HCT116 (cell line): ENCODE measurements around the gene MLXIPL. TPM values are rescaled to one million over a fixed set of nuclear protein-coding genes. Genes with fewer than 3 reads are reported as not detected.

ENCODE experiments used
- ATAC-seq: fragments of 200-7000 bp; cut with Tn5 transposase; 2 replicates; pipeline ENCODE4 v1.9.1; 2020; ENCODE audit warnings: mild to moderate bottlenecking, moderate library complexity
- BruUV-seq: library from RNA; stranded (reverse); fragments of 400-500 nt; replicated peaks from 2 replicates; lab custom pipeline; 2021; lab: Mats Ljungman, UMichigan
- CTCF ChIA-PET: fragments of 300-600 bp; sonication (Branson Sonifier 250); formaldehyde crosslinking; loops from one replicate; lab custom pipeline; 2021; ENCODE audit warnings: antibody characterized with exemption; lab: Charles Lee
- POLR2A ChIA-PET: fragments of 300-600, 350-600 bp; sonication (Branson Sonifier 250); formaldehyde crosslinking; loops from one replicate; lab custom pipeline; 2021; ENCODE audit warnings: antibody characterized with exemption; lab: Charles Lee
- RAD21 ChIA-PET, 2 experiments: fragments of 300-600 bp; sonication (Branson Sonifier 250); formaldehyde crosslinking; loops; one replicate each; lab custom pipeline; 2023; ENCODE audit warnings: low total read pairs in 2 of 2; ENCODE audit not compliant: uncharacterized antibody in 2 of 2, unreplicated experiment in 2 of 2, low non-redundant PET in 1 of 2; lab: Charles Lee
- DNase-seq: peaks from one replicate; pipeline ENCODE4 v3.0.0-alpha.2; 2010; ENCODE audit warnings: low read depth, low spot score
- H2AFZ ChIP-seq: fragments of 200-600 bp; shearing (Covaris generic), sonication (generic); 2 replicates; pipeline ENCODE4 v1.6.1; 2017; ENCODE audit warnings: low read depth, mixed run types, mixed read lengths, antibody characterized with exemption, low read length; ENCODE audit not compliant: poor library complexity, severe bottlenecking
- H3K27ac ChIP-seq: 2 replicates; pipeline ENCODE4 v1.5.1; 2012; ENCODE audit warnings: low read depth, low read length
- H3K27me3 ChIP-seq: fragments of 200-600 bp; sonication (generic); 2 replicates; pipeline ENCODE4 v1.6.1; 2016; ENCODE audit warnings: mixed run types, low read length, mixed read lengths; ENCODE audit not compliant: insufficient read depth
- H3K36me3 ChIP-seq, 2 experiments: fragments of 200-500 bp in 1 of 2; fragments of 200-600 bp in 1 of 2; sonication (Bioruptor generic) in 1 of 2; sonication (generic) in 1 of 2; 2 replicates each; pipeline versions ENCODE4 v1.5.1 to v1.6.1; 2014 to 2016; ENCODE audit warnings: low read length in 2 of 2, inconsistent platforms in 1 of 2, mixed read lengths in 1 of 2, mixed run types in 1 of 2; ENCODE audit not compliant: insufficient read depth in 2 of 2, control insufficient read depth in 1 of 2
- H3K4me1 ChIP-seq, 2 experiments: fragments of 200-600 bp in 1 of 2; sonication (generic) in 1 of 2; 2 replicates each; pipeline versions ENCODE4 v1.5.1 to v1.6.1; 2012 to 2017; ENCODE audit warnings: low read length in 2 of 2, inconsistent platforms in 1 of 2, mild to moderate bottlenecking in 1 of 2, mixed read lengths in 1 of 2, mixed run types in 1 of 2, moderate library complexity in 1 of 2; ENCODE audit not compliant: insufficient read depth in 2 of 2, control insufficient read depth in 1 of 2
- H3K4me2 ChIP-seq: fragments of 200-600 bp; sonication (generic); 2 replicates; pipeline ENCODE4 v1.6.1; 2017; ENCODE audit warnings: mixed run types, low read length, mixed read lengths
- H3K4me3 ChIP-seq, 2 experiments: fragments of 200-600 bp in 1 of 2; sonication (generic) in 1 of 2; replicated peaks in 1 of 2; 2 replicates each; pipeline ENCODE4 v1.5.1; 2011 to 2016; ENCODE audit warnings: low read length in 2 of 2, control low read depth in 1 of 2, low read depth in 1 of 2, mild to moderate bottlenecking in 1 of 2, mixed read lengths in 1 of 2, mixed run types in 1 of 2
- H3K79me2 ChIP-seq: fragments of 200-600 bp; sonication (generic); 2 replicates; pipeline ENCODE4 v1.6.1; 2017; ENCODE audit warnings: mild to moderate bottlenecking, mixed run types, low read length, moderate library complexity, mixed read lengths; ENCODE audit not compliant: insufficient read depth
- H3K9ac ChIP-seq: fragments of 200-600 bp; sonication (generic); 2 replicates; pipeline ENCODE4 v1.6.1; 2016; ENCODE audit warnings: low read length, mixed read lengths
- H3K9me2 ChIP-seq: fragments of 200-600 bp; sonication (generic), shearing (Covaris generic); 2 replicates; pipeline ENCODE4 v1.6.1; 2017; ENCODE audit warnings: mixed run types, mild to moderate bottlenecking, moderate library complexity; ENCODE audit not compliant: insufficient read depth
- H3K9me3 ChIP-seq, 2 experiments: fragments of 200-500 bp in 1 of 2; fragments of 200-600 bp in 1 of 2; sonication (Bioruptor generic) in 1 of 2; sonication (generic) in 1 of 2; 2 replicates each; pipeline ENCODE4 v1.6.1; 2014 to 2017; ENCODE audit warnings: low read length in 2 of 2, mixed read lengths in 2 of 2, inconsistent platforms in 1 of 2, low read depth in 1 of 2, mild to moderate bottlenecking in 1 of 2, mixed run types in 1 of 2, moderate library complexity in 1 of 2; ENCODE audit not compliant: control insufficient read depth in 1 of 2, insufficient read depth in 1 of 2
- H4K20me1 ChIP-seq: fragments of 200-600 bp; sonication (generic), shearing (Covaris generic); 2 replicates; pipeline ENCODE4 v1.6.1; 2017; ENCODE audit warnings: mixed run types, mild to moderate bottlenecking, moderate library complexity; ENCODE audit not compliant: insufficient read depth
- CBX3 ChIP-seq: IDR thresholded peaks from 2 replicates; pipeline ENCODE4 v1.6.1; 2012; ENCODE audit warnings: low read depth
- CEBPB ChIP-seq: IDR thresholded peaks from 2 replicates; pipeline ENCODE4 v1.6.1; 2012; ENCODE audit warnings: low read depth
- EGR1 ChIP-seq: IDR thresholded peaks from 2 replicates; pipeline ENCODE4 v1.6.1; 2012; ENCODE audit warnings: low read depth
- ELF1 ChIP-seq: IDR thresholded peaks from 2 replicates; pipeline ENCODE4 v1.6.1; 2012; ENCODE audit warnings: low read depth, borderline replicate concordance
- EZH2 ChIP-seq: fragments of 200-600 bp; sonication (generic); IDR thresholded peaks from 2 replicates; pipeline ENCODE4 v1.6.1; 2017; ENCODE audit warnings: antibody characterized with exemption, mixed run types
- EZH2phosphoT487 ChIP-seq: fragments of 200-600 bp; IDR thresholded peaks from 2 replicates; pipeline ENCODE4 v1.6.1; 2018; ENCODE audit warnings: antibody characterized with exemption, borderline replicate concordance
- FOSL1 ChIP-seq: IDR thresholded peaks from 2 replicates; pipeline ENCODE4 v1.6.1; 2012; ENCODE audit warnings: low read depth
- JUND ChIP-seq: IDR thresholded peaks from 2 replicates; pipeline ENCODE4 v1.6.1; 2012
- POLR2AphosphoS5 ChIP-seq: IDR thresholded peaks from 2 replicates; pipeline ENCODE4 v1.6.1; 2011; ENCODE audit warnings: mild to moderate bottlenecking, low read depth, low read length, moderate library complexity
- RAD21 ChIP-seq: IDR thresholded peaks from 2 replicates; pipeline ENCODE4 v1.6.1; 2012; ENCODE audit warnings: low read depth, mild to moderate bottlenecking
- SIN3A ChIP-seq: IDR thresholded peaks from 2 replicates; pipeline ENCODE4 v1.6.1; 2012; ENCODE audit warnings: low read depth
- SP1 ChIP-seq: IDR thresholded peaks from 2 replicates; pipeline ENCODE4 v1.6.1; 2012; ENCODE audit warnings: low read depth
- TCF7L2 ChIP-seq: IDR thresholded peaks from 2 replicates; pipeline ENCODE4 v1.7.0; 2011; ENCODE audit warnings: borderline replicate concordance, inconsistent platforms; ENCODE audit not compliant: insufficient read depth, insufficient read length; ENCODE audit errors: extremely low read depth
- YY1 ChIP-seq: IDR thresholded peaks from 2 replicates; pipeline ENCODE4 v1.6.1; 2011; ENCODE audit warnings: low read length, low read depth, moderate library complexity, mild to moderate bottlenecking; ENCODE audit not compliant: insufficient replicate concordance; ENCODE audit errors: extremely low read depth
- ZNF274 ChIP-seq: fragments of 200-500 bp; sonication (Bioruptor generic); IDR thresholded peaks from 2 replicates; pipeline ENCODE4 v1.6.1; 2014; ENCODE audit warnings: mild to moderate bottlenecking, low read depth, low read length, inconsistent platforms
- intact Hi-C: fragments of 100-400 bp; cut with micrococcal nuclease; formaldehyde crosslinking; loops from 2 replicates; pipeline ENCODE4 v1.10.0; 2022
- total RNA-seq: library from RNA; stranded (reverse); gene quantifications from one replicate; pipeline ENCODE4 v1.2.1, GENCODE V29; 2021; ENCODE audit not compliant: unreplicated experiment
- TF ChIP-seq, protein P1 (sequence below): IDR thresholded peaks from 2 replicates; pipeline ENCODE4 v1.6.1; 2012
- TF ChIP-seq, protein P2 (sequence below), 3 experiments: fragments of 200-600 bp in 1 of 3; sonication (generic) in 1 of 3; IDR thresholded peaks in 2 of 3; conservative IDR thresholded peaks in 1 of 3; 2 replicates each; pipeline ENCODE4 v1.5.1; 2012 to 2017; ENCODE audit warnings: low read depth in 2 of 3, low read length in 2 of 3, antibody characterized with exemption in 1 of 3, borderline replicate concordance in 1 of 3, control low read depth in 1 of 3, mild to moderate bottlenecking in 1 of 3, mixed read lengths in 1 of 3, mixed run types in 1 of 3, moderate library complexity in 1 of 3; ENCODE audit not compliant: insufficient read depth in 1 of 3
- TF ChIP-seq, protein P3 (sequence below): IDR thresholded peaks from 2 replicates; pipeline ENCODE4 v1.6.1; 2012; ENCODE audit warnings: low read depth
- TF ChIP-seq, protein P4 (sequence below): IDR thresholded peaks from 2 replicates; pipeline ENCODE4 v1.6.1; 2011; ENCODE audit warnings: mild to moderate bottlenecking, low read length, moderate library complexity; ENCODE audit not compliant: insufficient replicate concordance; ENCODE audit errors: extremely low read depth

Gene MLXIPL
- total RNA-seq, 1 experiment from 2014 or later, result 79.4 TPM

DNA sequence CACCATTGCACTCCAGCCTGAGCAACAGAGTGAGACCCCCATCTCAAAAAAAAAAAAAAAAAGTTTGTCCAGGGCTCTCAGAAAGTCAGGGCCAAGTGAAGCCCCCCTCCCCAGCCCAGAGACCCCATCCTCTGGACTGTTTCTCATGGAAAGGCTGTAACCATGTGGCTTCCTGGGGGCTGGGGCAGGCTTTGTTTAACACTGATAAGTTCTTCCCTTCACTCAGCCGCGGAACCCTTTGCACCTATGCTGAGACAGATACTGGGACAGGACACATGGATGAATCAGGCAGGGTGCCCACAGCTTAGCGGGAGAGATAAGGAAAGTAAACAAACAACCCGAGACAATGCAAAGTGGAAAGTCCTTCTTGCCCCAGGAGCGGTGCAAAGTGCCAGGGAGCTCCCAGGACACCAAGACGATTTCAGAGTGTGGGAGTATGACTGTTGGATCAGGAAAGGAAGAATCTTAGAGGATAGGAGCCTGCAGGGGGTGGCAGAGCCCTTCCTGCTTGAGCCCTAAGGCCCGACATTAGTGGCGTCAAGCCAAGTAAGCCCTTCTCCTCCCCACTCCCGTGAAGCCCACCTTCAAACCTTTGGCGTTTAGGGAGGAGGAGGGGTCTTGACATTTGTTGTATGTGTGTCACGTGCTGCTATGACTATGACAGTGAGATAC is 11.6 kb downstream of the MLXIPL start:
- peak overlapping the region; percentile 27; the same call in 1 of the 2 replicates for H3K27ac ChIP-seq
- no peak overlapping the region for H3K4me2 ChIP-seq
- no peak overlapping the region for H2AFZ ChIP-seq
- ATAC-seq (peak; percentile 60), DNase-seq (no peak)
- no peaks in the 10 kb centered on the region for H3K9me2 ChIP-seq
- peaks cover 3% of the 10 kb centered on the region; the same call in 1 of the 2 replicates for H3K79me2 ChIP-seq
- POLR2A ChIA-PET, result interaction anchor here (1.3 kb wide), 1 partner anchor 238 kb away, joined by 3 read pairs; no protein-coding TSS in a partner anchor
- no peak overlapping the region for H3K4me3 ChIP-seq
- CTCF ChIA-PET, result interaction anchor here (1.4 kb wide), 1 partner anchor 122 kb away, joined by 6 read pairs; no protein-coding TSS in a partner anchor
- intact Hi-C loops, result no loop called here
- H4K20me1 ChIP-seq, result no peaks in the 10 kb centered on the region
- BruUV-seq, result no TSS peak
- peaks cover 28 to 33% of the 10 kb centered on the region in 2 experiments for H3K4me1 ChIP-seq
- H3K9ac ChIP-seq, result no peak overlapping the region
- H3K27me3 ChIP-seq, result no peaks in the 10 kb centered on the region
- RAD21 ChIA-PET, result no interaction called here
- H3K36me3 ChIP-seq, result peaks cover 4 to 10% of the 10 kb centered on the region in 2 experiments; a peak in 3 of 4 replicates
- H3K9me3 ChIP-seq, result no peaks in the 10 kb centered on the region
- TF ChIP-seq, protein P1, sequence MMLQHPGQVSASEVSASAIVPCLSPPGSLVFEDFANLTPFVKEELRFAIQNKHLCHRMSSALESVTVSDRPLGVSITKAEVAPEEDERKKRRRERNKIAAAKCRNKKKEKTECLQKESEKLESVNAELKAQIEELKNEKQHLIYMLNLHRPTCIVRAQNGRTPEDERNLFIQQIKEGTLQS, result no peak
- no peak for TF ChIP-seq FOSL1
- TF ChIP-seq CBX3, result 0 out of 2 replicates have a peak, but pooled peaks have one; percentile 12
- no peak for TF ChIP-seq SP1
- TF ChIP-seq CEBPB, result no peak
- TF ChIP-seq, protein P2, sequence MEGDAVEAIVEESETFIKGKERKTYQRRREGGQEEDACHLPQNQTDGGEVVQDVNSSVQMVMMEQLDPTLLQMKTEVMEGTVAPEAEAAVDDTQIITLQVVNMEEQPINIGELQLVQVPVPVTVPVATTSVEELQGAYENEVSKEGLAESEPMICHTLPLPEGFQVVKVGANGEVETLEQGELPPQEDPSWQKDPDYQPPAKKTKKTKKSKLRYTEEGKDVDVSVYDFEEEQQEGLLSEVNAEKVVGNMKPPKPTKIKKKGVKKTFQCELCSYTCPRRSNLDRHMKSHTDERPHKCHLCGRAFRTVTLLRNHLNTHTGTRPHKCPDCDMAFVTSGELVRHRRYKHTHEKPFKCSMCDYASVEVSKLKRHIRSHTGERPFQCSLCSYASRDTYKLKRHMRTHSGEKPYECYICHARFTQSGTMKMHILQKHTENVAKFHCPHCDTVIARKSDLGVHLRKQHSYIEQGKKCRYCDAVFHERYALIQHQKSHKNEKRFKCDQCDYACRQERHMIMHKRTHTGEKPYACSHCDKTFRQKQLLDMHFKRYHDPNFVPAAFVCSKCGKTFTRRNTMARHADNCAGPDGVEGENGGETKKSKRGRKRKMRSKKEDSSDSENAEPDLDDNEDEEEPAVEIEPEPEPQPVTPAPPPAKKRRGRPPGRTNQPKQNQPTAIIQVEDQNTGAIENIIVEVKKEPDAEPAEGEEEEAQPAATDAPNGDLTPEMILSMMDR (IDR thresholded peaks at IDR 0.05 in 2 of 3, conservative IDR thresholded peaks at IDR 0.05 in 1 of 3; ENCODE audit: borderline replicate concordance in 1 of 3, insufficient read depth in 1 of 3, low read depth in 2 of 3, low read length in 2 of 3), result peak; percentile 21 to 36 (median 29); a peak in 3 of 6 replicates
- no peak for TF ChIP-seq ELF1
- TF ChIP-seq SIN3A, result no peak
- TF ChIP-seq EZH2, result no peak
- TF ChIP-seq EZH2phosphoT487, result no peak
- TF ChIP-seq, protein P3, sequence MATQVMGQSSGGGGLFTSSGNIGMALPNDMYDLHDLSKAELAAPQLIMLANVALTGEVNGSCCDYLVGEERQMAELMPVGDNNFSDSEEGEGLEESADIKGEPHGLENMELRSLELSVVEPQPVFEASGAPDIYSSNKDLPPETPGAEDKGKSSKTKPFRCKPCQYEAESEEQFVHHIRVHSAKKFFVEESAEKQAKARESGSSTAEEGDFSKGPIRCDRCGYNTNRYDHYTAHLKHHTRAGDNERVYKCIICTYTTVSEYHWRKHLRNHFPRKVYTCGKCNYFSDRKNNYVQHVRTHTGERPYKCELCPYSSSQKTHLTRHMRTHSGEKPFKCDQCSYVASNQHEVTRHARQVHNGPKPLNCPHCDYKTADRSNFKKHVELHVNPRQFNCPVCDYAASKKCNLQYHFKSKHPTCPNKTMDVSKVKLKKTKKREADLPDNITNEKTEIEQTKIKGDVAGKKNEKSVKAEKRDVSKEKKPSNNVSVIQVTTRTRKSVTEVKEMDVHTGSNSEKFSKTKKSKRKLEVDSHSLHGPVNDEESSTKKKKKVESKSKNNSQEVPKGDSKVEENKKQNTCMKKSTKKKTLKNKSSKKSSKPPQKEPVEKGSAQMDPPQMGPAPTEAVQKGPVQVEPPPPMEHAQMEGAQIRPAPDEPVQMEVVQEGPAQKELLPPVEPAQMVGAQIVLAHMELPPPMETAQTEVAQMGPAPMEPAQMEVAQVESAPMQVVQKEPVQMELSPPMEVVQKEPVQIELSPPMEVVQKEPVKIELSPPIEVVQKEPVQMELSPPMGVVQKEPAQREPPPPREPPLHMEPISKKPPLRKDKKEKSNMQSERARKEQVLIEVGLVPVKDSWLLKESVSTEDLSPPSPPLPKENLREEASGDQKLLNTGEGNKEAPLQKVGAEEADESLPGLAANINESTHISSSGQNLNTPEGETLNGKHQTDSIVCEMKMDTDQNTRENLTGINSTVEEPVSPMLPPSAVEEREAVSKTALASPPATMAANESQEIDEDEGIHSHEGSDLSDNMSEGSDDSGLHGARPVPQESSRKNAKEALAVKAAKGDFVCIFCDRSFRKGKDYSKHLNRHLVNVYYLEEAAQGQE, result no peak
- TF ChIP-seq ZNF274, result no peak
- TF ChIP-seq, protein P4, sequence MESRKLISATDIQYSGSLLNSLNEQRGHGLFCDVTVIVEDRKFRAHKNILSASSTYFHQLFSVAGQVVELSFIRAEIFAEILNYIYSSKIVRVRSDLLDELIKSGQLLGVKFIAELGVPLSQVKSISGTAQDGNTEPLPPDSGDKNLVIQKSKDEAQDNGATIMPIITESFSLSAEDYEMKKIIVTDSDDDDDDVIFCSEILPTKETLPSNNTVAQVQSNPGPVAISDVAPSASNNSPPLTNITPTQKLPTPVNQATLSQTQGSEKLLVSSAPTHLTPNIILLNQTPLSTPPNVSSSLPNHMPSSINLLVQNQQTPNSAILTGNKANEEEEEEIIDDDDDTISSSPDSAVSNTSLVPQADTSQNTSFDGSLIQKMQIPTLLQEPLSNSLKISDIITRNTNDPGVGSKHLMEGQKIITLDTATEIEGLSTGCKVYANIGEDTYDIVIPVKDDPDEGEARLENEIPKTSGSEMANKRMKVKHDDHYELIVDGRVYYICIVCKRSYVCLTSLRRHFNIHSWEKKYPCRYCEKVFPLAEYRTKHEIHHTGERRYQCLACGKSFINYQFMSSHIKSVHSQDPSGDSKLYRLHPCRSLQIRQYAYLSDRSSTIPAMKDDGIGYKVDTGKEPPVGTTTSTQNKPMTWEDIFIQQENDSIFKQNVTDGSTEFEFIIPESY, result no peak
- TF ChIP-seq POLR2AphosphoS5, result no peak
- peak; percentile 61 for TF ChIP-seq RAD21
- no peak for TF ChIP-seq YY1
- no peak for TF ChIP-seq JUND
- TF ChIP-seq EGR1, result no peak
- TF ChIP-seq TCF7L2, result no peak
